ENCODE measurements around the gene SIL1.

The SIL1 gene

DNA sequence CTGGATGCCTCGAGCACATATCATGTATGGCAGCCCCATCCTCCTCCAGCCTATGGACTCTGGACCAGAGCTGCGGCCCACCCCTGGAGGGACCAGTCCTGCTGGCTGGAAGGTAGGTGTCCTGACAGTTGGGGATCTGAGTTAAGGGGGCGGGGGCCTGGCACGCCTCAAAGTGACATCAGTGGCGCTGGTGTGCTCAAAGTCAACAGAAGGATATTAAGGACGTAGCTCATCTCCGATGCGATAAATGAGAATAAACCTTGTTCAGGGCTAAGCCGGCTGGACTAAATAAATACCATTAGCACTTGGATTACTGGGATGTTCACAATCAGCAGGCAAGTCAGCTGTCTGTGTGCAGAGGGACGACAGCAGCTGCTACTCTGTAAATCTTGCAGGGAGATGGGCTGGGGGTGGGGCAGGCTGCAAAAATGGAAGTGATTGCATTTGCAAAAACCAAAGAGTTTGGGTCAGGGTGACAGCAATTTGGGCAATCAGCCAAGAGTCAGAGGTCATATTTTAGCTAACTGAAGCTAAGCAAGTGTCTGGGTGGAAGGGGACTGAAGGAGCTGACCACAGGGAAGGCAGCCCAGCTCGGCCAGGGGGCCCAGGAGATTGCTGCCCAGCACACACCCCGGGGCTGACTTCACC lies 243.0 kb downstream of the SIL1 start:
- no peak for DNase-seq (ENCODE audit: low read depth)

DNA sequence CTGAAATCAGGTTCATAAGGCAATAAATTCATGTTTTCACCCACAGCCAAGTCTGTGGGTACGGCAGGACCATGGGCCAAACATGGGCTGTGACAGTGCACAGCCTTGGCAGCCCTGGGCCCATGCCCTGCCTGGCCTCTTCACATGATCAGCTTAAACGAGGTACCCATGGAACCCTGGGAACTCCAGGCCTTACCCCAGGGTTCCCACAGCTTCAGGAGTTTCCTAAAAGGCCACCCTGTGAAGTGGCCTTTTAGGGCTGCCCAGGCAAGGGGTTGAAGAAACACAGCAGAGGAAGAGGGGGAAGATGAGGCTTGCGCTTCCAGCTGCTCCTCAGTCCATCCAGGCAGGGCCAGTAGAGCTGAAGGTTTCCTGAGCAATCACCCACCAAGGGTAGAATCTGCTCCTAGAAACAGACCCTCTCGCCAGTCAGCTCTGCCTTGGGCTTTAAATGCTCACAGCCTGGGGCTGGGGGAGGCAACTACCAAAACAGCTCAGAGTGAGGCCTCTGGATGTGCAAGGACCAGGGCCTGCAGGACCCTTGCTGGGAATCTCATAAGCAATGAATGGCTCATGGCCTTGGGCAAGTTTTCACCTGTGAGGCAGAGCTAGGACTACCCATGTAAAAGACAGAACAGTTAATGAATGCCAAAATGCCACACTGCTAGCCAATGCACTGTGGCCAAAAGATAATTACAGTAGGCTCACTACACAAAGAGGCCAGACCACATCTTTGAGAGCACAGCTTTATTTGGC lies 243.7 kb downstream of the SIL1 start:
- DNase-seq (ENCODE audit: low read depth), result no peak

DNA sequence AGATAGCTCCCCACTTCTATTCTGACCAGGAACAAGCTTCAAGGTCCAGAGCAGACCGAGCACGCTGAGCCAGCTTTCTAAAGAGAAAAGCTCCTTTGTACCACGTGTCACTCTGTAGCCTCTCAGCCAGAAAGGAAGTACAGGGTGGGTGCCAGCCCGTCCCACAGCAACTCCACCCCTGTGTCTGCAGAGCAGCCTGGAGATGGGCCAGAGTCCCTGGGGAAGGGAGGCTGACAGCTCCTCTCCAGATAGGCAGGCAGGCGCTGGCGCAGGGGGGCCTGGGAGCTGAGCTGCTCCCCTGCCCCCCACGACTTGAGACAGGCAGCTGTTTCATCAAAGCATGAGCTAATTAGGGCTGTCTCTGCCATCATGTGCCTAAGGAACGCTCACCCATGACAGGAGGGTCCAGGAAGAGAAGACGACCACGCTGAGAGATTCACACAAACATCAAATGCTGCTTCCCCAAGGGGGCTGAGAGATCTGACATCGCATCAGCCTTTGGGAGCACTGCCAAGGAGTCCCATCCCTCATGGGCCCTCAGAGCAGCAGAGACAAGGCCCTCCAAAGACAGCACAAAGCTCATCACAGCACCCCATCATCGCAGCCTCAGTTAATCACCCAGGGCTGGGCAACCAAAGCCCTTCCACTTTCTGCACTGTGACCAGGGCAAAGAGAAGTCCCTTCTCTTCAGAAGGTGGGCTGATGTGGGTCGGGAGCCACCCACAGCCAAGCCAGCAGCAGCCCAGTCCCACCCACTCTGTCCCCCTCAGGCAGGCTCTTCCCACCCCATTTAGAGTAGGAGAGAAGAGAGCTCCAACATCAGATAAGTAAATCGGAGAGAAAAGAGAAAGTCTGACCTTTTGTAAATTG lies 244.5 kb downstream of the SIL1 start:
- no peak for DNase-seq (ENCODE audit: low read depth)

DNA sequence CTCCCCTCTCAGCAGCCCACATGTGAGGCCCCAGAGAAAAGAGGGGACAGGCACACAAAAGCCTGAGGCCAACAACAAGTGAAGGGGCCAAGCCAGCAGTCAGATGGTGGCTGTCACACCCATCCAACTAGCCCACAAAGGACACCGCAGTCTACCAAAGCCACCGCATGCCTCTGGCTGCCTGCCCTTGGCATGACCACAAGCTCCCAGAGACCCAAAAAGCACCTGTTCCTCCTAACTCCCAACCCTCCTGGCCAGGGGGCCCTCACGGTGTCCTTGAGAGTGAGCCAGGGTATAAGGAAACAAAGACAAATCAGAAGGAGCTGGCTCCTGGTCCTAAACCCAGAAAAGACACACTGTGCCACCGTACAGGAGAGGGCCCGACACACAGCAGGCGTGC lies 245.2 kb downstream of the SIL1 start:
- no peak for DNase-seq (ENCODE audit: low read depth)

DNA sequence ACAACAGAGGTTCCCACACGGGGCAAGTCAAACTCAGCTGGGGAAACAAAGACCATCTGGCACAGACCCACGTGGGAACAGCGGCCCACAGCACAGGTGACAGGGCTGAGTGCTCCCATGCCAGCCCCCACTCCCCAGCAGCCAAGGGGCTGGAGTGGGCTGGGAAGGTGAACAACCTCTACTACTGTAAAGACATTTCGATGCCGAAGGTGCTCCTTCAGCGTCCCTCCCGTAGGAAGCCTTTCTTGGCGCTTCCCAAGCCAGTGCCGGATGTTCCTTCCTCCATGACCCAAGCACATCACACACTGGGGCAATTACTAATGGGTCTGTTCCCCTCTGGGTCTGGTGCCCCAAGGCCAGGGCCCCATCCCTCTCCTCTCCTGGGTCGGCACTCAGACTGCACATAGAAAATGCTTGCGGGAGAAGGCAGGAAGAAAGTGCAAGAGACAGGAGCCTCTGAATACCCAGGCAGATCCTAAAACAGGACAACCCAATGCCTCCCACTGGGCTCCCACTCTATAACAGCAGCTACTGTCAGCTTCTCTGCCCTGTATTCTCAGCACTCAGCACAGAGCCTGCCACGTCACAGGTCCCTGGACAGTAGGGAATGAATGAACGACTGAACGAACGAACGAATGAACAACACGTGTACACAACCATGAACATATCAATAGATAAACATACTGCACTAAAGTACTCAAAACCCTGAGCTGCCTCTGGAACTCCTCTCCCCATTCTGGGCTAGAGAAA lies 246.0 kb downstream of the SIL1 start:
- no peak for DNase-seq (ENCODE audit: low read depth)

DNA sequence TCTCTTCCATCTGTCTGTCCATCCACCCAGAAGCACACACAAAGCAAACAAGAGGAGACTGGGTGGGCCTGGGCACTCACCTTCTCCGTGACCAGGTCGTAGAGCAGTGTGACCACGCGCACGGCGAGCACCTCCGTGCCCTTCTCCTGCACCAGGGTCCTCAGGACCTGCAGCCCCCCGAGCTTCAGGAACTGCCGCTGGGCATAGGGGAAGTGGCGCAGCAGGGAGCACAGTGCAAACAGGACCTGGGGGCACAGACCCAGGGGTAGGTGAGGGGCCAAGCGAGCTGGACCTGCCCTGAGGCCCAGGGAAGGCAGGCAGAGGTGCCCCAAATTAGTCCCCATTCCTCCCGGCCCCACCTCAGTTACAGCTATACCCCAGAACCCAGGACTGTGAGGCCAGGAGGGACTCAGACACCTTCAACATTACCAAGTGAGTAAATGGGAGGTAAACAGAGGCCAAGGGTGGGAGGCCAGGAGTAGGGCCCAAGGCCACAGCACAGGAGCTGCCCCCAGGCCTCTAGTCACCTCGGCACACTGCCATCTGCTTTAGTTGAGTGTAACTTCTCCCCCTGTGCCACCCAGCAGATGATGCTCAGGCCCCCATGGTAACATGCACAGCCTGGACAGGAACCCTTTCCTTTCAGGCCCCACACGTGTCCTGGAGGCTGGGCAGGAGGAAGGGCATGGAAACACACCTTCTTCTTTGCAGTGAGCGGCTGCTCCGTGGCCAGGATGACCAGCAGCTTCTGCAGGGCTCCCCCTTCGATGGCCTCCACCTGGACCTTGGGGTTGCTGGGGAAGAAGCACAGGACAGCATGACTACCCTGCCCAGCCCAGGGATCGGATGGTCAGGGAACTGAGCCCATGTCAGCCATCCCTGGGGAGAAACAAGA lies 246.8 kb downstream of the SIL1 start:
- no peak for DNase-seq (ENCODE audit: low read depth)

DNA sequence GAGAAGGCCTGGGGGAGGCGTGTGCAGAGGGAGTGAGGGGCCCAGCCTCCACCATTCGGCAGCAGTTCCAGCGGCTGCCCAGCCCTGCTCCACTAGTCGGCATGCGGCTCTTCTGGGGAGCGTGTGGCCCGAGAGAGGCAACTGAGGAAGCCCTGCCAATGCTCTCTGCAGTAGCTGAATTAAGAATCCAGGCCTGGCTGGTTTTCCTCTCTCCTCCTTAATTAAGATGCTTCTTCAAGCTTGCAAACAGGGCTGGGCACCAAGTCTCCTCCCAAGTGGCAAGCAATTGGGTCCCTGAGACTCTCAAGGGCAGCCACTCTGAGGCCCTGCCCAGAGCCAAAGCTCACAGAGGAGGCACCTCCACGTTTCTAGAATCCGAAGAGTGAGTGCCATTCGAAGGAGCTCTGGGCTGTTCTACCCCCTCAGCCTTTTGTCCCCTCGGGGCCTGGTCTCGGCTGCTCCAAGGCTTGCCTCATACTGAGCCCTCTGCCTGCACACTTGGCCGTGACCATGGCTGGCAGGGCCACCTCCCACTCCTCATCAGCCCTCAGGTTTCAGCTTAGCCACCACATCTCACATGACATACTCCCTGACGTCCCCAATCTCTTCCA lies 247.6 kb downstream of the SIL1 start:
- DNase-seq (ENCODE audit: low read depth), result no peak

DNA sequence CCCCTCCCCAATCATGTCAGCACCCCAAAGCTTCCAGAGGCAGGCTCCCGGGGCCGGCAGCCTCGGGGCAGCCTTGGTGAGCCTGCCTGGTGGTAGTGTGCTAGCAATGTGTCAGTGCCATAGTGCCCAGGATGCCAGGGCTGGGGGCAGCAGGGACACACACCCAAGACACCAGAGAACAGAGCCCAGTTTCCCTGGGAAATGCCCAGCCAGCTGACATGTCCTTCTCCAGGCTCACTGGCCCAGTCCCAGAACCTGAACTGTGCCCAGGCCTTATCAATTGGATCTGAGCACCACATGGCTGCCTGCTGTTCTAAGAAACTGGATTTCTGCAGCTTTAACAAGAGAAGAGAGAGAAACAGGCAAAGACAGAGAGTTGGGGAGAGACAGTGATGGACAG lies 248.2 kb downstream of the SIL1 start:
- DNase-seq (ENCODE audit: low read depth), result no peak

DNA sequence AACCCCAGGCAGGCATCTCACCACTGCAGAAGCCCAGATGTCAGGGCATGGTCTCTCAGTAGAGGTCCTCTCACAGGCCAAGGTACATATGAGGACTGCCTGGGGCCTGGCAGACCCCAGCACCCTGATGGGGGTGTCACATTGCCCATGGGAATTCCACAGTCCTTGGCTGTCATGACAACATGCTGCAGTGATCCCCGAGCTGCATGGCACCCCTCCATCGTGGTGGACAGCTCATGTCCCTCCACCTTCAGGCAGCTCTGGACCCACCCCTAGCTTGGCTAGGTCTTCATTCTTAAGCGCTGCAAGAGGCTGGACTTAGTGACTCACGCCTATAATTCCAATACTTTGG lies 249.0 kb downstream of the SIL1 start:
- DNase-seq (ENCODE audit: low read depth), result no peak

DNA sequence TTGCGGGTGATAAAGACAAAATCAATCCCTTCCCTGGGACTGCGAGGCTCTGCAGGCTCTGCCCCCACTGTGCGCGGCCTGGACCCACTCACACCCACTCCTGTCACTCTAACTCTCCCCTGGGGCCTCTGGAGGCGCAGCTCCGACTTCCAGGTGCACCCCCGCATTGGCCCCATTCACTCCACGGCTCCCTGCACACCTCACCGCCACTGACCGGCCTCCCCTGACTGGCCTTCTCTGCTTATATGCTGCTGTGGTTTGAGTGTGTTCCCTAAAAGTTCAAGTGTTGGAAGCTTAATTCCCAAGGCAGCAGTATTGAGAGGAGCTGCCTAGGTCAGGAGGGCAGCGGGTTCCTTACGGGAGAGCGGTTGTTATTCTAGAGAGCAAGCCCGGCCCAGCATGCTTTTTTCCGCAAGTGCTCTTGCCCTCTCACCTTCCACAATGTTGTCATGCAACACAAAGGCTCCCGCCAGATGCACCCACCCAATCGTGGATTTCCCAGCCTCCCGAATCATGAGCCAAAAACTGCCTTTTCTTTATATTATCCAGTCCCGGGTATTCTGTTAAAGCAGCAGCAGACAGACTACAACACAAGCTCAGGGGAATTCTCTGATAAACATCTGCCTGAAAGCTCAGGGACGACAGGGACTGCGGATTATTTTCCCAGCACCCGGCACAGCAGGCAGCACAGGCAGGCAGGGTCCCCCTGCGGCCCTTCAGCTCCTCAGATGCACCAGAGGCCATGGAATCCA lies 249.5 kb downstream of the SIL1 start:
- no peak for DNase-seq (ENCODE audit: low read depth)

DNA sequence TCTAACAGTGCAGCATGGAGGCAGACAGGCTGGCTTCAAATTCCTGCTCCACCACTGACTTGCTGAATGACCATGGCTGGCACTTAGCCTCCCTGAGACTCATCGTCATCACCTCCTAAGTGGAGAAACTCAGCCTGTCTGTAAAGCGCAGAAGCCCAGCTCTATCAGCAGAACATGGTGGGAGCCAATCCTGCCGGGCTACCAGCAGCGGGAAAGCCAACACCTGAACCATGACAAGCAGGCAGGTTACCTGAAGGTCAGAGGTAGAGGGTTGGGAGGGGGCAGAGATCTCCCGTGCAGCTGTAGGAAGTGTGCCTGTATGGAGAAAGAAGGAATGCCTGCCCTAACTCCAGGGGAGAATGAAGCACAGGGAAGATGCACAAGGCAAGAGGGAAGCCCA lies 250.4 kb downstream of the SIL1 start:
- no peak for DNase-seq (ENCODE audit: low read depth)

DNA sequence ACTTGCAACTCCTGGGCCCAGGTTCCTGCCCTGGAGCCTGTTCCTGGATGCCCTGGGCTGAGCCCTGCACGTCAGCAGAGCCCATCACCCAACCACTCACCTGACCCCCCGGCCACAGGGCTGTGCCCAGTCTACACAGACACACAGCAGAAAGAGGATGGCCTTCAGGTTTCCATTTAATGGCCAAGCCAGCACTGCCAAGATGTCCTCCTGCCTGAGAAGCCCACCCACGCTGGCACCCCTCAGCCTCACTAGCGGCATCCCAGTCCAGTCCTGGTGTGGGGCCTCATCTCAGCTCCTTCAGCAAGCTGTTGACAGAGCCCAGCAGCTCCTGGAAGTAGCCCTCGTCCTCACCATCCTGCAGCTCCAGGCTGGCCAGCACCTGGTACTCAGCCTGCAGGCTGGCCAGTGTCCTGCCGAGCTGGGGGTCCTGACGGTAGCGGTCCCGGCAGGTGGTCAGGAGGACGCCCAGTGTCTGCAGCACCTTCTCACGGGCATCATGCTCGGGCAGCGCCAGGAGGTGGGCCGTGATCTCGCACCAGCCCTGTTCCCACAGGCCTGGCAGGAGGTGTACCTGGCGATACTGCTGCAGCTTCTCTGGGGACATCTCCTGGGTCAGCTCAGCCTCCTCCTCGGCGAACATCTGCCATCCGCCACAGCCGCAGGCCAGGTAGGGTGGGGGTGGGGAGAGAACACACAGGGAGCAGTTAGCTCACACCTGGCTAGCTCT lies 251.2 kb downstream of the SIL1 start:
- no peak for DNase-seq (ENCODE audit: low read depth)

DNA sequence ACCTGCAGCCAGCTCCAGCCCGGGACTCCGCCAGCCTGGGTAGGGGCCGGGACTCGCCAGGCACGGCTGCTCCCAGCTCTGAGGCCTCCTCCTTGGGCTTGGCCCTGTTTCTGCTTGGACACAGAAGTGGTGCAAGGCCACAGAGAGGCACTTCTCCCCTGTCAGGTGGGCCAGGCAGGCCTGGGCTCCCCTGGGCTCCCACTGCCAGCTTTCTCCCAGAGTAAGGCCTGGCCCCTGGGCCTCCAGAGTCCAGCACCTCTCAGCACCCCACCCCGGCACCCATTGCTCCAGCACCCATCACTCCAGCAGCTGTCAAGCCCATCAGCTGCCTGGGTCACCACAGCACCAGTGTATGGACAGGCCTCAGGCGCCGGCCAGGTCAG lies 251.9 kb downstream of the SIL1 start:
- no peak for DNase-seq (ENCODE audit: low read depth)

DNA sequence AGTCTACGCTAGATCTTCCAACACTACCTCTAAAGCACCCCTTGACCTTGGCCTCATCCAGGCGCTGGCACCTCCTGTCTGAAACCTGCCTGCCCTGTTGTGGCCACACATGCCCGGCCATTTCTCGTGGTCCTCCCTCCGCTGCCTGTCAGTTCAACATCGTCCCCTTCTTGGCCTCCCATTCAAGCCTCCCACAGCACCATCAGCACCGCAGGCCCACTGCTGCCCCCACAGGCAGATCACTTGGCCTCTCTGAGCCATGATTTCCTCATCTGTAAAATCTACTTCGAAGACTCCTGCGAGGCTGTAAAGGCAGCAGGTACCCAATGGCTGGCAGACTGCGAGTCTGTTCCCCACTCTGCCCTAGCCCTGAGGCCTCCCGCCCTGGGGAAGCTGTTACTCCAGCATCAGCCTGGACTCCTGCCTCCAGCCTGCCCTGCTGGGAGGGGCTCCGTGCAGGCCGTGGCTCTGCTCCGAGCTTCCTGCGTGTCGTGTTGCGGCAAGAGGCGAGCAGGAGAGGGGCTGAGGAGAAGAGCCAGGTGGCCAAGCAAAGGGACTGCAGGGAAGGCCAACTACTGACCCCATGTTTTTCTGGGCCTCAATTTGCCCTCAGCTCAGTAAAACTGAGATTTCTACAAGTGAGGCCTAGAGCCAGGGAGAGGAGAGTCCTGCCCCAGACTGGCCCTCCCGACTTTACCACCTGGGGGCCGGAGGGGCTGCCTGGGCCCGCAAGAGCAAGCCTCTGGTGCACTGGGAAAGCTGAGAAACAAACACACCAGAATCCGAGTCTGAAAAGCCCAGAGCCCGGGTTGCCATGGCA lies 252.5 kb downstream of the SIL1 start:
- DNase-seq (ENCODE audit: low read depth), result no peak

DNA sequence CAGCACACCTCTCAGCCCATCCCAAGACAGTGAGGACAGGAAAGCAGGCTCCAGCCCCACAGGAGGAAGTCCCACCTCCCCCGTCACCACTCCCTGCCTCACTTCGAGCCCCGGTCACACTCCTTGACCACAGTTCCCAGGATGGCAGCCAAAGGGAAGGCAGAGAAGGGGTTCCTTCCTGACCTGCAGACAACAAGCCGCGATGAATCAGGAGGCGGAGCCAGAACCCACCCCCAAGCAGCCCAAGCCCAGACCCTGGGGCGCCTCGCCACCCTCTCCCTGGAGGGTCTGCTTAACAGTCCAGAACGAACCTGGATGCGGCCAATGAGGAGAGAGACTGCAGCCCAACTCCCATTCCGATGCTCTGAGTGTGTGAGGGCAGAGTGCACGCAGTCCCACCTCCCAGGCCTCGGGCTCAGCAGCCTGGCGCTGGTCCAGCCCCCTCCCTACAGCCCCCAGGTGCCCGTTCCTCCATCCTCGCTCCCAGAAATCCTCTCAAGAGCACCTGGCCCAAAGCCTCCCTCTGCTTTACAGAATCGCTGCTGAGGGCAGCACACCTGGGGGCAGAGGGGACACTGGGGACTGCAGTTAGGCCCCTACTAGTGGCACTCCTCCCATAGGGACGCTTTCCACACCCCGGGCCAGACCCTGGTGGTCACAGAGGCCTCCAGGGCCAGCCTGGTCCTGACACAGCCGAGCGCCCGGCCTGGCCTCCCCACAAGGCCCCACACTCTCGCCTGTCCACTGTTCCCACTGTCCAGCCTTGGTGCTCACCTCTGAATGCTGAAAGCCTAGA lies 253.4 kb downstream of the SIL1 start:
- DNase-seq (ENCODE audit: low read depth), result no peak

DNA sequence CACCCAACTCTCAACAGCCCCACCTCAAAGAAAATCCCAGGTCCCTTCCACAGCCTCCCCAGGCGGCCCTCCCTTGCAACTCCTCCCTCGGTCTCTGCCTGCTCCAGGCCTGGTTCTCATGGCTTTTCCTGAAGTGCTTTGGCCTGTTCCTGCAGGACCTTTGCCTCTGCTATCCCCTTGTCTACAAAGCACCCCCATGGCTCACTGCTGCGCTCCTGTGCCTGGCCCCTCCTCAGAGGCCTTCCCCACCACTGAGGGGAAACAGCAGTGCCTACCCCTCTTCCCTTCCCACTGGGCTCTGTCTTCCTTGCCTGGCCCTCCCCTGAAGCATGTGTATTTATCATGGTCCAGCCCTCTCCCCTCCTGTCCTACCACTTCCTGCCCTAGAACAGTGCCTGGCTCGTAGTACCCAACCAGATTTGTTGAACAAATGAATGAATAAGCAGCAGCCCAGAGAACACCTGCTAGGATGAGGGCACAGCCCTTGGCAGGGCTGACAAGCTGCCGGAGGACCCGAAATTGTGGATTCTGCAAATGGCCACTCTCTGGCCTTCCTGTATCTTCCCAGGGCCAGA lies 254.5 kb downstream of the SIL1 start:
- no peak for DNase-seq (ENCODE audit: low read depth)

DNA sequence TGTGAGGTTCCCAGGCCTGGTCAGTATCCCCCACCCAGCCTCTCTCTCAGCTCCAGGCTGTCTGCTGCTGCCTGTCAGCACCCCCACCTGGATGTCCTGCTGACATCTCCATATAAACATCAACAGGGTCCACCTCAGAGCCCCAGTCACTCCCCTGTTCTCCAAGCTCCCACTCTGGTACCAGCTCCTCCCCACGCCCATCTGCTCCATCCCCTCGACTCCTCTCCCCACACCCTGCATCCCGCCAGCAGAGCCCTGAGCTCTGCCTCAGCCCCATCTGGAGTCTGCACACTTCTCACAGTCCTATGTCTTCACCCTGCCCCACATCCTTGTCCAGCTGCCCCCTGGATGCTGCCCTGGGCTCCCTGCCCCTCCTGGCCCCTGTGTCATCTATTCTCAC lies 255.3 kb downstream of the SIL1 start:
- DNase-seq (ENCODE audit: low read depth), result no peak

Measured in stimulated activated CD8-positive, alpha-beta memory T cell treated with anti-CD3 and anti-CD28 coated beads, Interleukin-15, amount 100 ng/mL, for 24 hours (primary cell).